ENCODE results near the gene QRICH2. TPM values are rescaled to one million over a fixed set of nuclear protein-coding genes. Genes with fewer than 3 reads are reported as not detected.

Gene QRICH2
- total and polyA plus RNA-seq, 9 of the 15 experiments (the other 6 are each of a cell fraction or from before 2014, with no cell fraction given), result 0.03 to 1.6 (median 0.81) TPM

DNA sequence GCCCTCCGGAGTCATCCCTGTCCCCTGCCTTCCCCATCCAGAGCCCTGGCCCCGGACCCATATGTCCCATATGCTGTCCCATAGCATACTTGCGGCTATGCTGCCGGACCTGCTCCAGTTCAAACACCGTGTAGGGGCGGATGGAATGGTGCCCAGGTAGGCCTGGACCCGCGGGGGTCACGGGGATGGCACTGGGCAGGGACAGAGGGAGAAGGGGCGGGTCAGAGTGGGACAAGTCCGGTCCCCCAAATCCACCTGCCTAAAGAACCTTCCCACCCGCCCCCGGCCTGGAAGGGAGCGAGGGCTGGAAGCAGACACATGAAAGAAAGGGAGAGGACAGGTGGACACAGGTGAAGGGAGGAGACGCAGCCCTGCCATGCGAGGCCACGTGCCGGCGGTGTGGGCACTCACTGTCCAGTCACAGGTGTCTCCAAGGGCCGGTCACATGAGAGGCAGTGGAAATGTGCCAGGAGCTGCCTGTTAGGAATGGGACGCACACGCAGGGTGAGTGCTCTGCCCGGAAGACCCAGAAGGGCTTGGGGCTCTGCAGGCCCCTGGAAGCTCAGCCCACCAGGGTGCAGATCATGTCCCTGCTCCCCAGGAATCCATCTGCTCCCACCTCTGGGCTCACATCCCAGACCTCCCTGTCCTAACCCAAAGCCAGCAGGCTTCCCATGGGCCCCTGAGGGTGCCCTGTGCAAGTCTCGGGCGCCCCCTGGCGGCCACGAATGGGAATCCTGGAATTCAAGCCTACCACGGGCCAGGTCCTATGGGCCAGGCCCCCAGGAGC, 28.9 kb downstream of the QRICH2 start (continued):
- TF ChIP-seq, protein P1, sequence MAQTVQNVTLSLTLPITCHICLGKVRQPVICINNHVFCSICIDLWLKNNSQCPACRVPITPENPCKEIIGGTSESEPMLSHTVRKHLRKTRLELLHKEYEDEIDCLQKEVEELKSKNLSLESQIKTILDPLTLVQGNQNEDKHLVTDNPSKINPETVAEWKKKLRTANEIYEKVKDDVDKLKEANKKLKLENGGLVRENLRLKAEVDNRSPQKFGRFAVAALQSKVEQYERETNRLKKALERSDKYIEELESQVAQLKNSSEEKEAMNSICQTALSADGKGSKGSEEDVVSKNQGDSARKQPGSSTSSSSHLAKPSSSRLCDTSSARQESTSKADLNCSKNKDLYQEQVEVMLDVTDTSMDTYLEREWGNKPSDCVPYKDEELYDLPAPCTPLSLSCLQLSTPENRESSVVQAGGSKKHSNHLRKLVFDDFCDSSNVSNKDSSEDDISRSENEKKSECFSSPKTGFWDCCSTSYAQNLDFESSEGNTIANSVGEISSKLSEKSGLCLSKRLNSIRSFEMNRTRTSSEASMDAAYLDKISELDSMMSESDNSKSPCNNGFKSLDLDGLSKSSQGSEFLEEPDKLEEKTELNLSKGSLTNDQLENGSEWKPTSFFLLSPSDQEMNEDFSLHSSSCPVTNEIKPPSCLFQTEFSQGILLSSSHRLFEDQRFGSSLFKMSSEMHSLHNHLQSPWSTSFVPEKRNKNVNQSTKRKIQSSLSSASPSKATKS (CRISPR knock-in tag; IDR thresholded peaks at IDR 0.05), result no peak
- TF ChIP-seq, protein P2, sequence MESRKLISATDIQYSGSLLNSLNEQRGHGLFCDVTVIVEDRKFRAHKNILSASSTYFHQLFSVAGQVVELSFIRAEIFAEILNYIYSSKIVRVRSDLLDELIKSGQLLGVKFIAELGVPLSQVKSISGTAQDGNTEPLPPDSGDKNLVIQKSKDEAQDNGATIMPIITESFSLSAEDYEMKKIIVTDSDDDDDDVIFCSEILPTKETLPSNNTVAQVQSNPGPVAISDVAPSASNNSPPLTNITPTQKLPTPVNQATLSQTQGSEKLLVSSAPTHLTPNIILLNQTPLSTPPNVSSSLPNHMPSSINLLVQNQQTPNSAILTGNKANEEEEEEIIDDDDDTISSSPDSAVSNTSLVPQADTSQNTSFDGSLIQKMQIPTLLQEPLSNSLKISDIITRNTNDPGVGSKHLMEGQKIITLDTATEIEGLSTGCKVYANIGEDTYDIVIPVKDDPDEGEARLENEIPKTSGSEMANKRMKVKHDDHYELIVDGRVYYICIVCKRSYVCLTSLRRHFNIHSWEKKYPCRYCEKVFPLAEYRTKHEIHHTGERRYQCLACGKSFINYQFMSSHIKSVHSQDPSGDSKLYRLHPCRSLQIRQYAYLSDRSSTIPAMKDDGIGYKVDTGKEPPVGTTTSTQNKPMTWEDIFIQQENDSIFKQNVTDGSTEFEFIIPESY (CRISPR knock-in tag; IDR thresholded peaks at IDR 0.05), result peak; percentile 57
- TF ChIP-seq, protein P3, sequence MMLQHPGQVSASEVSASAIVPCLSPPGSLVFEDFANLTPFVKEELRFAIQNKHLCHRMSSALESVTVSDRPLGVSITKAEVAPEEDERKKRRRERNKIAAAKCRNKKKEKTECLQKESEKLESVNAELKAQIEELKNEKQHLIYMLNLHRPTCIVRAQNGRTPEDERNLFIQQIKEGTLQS (IDR thresholded peaks at IDR 0.05), result no peak
- TF ChIP-seq, protein P3 (CRISPR knock-in tag; conservative IDR thresholded peaks at IDR 0.05), result no peak
- TF ChIP-seq ZNF165 (CRISPR knock-in tag; IDR thresholded peaks at IDR 0.05; ENCODE audit: borderline replicate concordance) (no peak), ZKSCAN1 (IDR thresholded peaks at IDR 0.05; ENCODE audit: low read depth, low read length) (no peak), GABPB1 (CRISPR knock-in tag; IDR thresholded peaks at IDR 0.05) (no peak), CBX1 (IDR thresholded peaks at IDR 0.05; ENCODE audit: low read depth) (no peak), DIDO1 (tag; IDR thresholded peaks at IDR 0.05; ENCODE audit: low read depth) (no peak), NFE2 (IDR thresholded peaks at IDR 0.05; ENCODE audit: low read depth) (no peak), RBM39 (optimal IDR thresholded peaks at IDR 0.05; ENCODE audit: low read depth, low read length) (no peak), ILK (tag; IDR thresholded peaks at IDR 0.05; ENCODE audit: borderline replicate concordance, low read depth) (no peak), ZNF3 (CRISPR knock-in tag; IDR thresholded peaks at IDR 0.05) (no peak), ZBTB17 (CRISPR knock-in tag; IDR thresholded peaks at IDR 0.05) (no peak), RCOR1 (IDR thresholded peaks at IDR 0.05; ENCODE audit: borderline replicate concordance in 1 of 2, low read depth in 2 of 2, low read length in 2 of 2) (no peak), TGIF2 (CRISPR knock-in tag; IDR thresholded peaks at IDR 0.05) (no peak), SP1 (CRISPR knock-in tag; IDR thresholded peaks at IDR 0.05) (no peak), RBM17 (IDR thresholded peaks at IDR 0.05; ENCODE audit: borderline replicate concordance, low read depth, low read length) (no peak), MECOM (CRISPR knock-in tag; IDR thresholded peaks at IDR 0.05) (no peak)
- TF ChIP-seq, protein P4, sequence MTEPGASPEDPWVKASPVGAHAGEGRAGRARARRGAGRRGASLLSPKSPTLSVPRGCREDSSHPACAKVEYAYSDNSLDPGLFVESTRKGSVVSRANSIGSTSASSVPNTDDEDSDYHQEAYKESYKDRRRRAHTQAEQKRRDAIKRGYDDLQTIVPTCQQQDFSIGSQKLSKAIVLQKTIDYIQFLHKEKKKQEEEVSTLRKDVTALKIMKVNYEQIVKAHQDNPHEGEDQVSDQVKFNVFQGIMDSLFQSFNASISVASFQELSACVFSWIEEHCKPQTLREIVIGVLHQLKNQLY (CRISPR knock-in tag; conservative IDR thresholded peaks at IDR 0.05), result no peak
- TF ChIP-seq, protein P5, sequence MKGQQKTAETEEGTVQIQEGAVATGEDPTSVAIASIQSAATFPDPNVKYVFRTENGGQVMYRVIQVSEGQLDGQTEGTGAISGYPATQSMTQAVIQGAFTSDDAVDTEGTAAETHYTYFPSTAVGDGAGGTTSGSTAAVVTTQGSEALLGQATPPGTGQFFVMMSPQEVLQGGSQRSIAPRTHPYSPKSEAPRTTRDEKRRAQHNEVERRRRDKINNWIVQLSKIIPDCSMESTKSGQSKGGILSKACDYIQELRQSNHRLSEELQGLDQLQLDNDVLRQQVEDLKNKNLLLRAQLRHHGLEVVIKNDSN (CRISPR knock-in tag; IDR thresholded peaks at IDR 0.05), result peak; percentile 36; the same call in 1 of the 2 replicates

All from K562 (cell line).